Liver (tissue), 9 donors: ENCODE measurements around the gene SLC25A10. TPM values are rescaled to one million over a fixed set of nuclear protein-coding genes. Genes with fewer than 3 reads are reported as not detected.

ENCODE experiments used
- DNase-seq: peaks from one replicate; pipeline ENCODE4 v3.0.0-alpha.2; 2017; ENCODE audit warnings: low spot score
- H3K27ac ChIP-seq, 2 donors: one replicate each; pipeline ENCODE4 v1.7.0; 2013; ENCODE audit warnings: inconsistent platforms in 2 of 2, low read length in 2 of 2, control low read depth in 1 of 2, low read depth in 1 of 2, mild to moderate bottlenecking in 1 of 2
- H3K27me3 ChIP-seq, 4 donors: one replicate each; pipeline versions ENCODE4 v1.6.1 to v1.7.0; 2013; ENCODE audit warnings: low read length in 3 of 4, inconsistent platforms in 1 of 4, mild to moderate bottlenecking in 1 of 4, moderate library complexity in 1 of 4; ENCODE audit not compliant: control insufficient read depth in 4 of 4, insufficient read depth in 4 of 4
- H3K36me3 ChIP-seq, 4 donors: one replicate each; pipeline versions ENCODE4 v1.6.1 to v1.7.0; 2013; ENCODE audit warnings: low read length in 3 of 4, mild to moderate bottlenecking in 3 of 4, low read depth in 1 of 4, moderate library complexity in 1 of 4; ENCODE audit not compliant: control insufficient read depth in 4 of 4, insufficient read depth in 3 of 4
- H3K4me1 ChIP-seq, 4 donors: one replicate each; pipeline versions ENCODE4 v1.6.1 to v1.7.0; 2013; ENCODE audit warnings: low read length in 3 of 4, mild to moderate bottlenecking in 3 of 4, moderate library complexity in 1 of 4; ENCODE audit not compliant: control insufficient read depth in 4 of 4, insufficient read depth in 4 of 4
- H3K4me3 ChIP-seq, 3 donors: one replicate each; pipeline versions ENCODE4 v1.6.1 to v1.7.0; 2013; ENCODE audit warnings: low read length in 3 of 3, control low read depth in 1 of 3, low read depth in 1 of 3, mild to moderate bottlenecking in 1 of 3
- H3K9ac ChIP-seq, 2 donors: one replicate each; pipeline ENCODE4 v1.7.0; 2013; ENCODE audit warnings: low read length in 2 of 2, mild to moderate bottlenecking in 2 of 2, moderate library complexity in 2 of 2, control low read depth in 1 of 2, low read depth in 1 of 2
- H3K9me3 ChIP-seq, 4 donors: one replicate each; pipeline versions ENCODE4 v1.6.1 to v1.7.0; 2013; ENCODE audit warnings: low read length in 3 of 4; ENCODE audit not compliant: control insufficient read depth in 4 of 4
- EGR1 ChIP-seq, 2 donors: IDR thresholded peaks; 2 replicates each; pipeline ENCODE4 v1.6.1; 2016 to 2018; ENCODE audit warnings: antibody characterized with exemption in 2 of 2, low read depth in 2 of 2
- FOXA1 ChIP-seq: IDR thresholded peaks from 2 replicates; pipeline ENCODE4 v1.6.1; 2016; ENCODE audit warnings: antibody characterized with exemption
- HNF4A ChIP-seq, 2 donors: conservative IDR thresholded peaks; 2 replicates each; pipeline ENCODE4 v1.6.1; 2016; ENCODE audit warnings: antibody characterized with exemption in 2 of 2, mild to moderate bottlenecking in 2 of 2
- HNF4G ChIP-seq: IDR thresholded peaks from 2 replicates; pipeline ENCODE4 v1.6.1; 2016; ENCODE audit warnings: antibody characterized with exemption
- JUND ChIP-seq, 2 donors: IDR thresholded peaks; 2 replicates each; pipeline ENCODE4 v1.6.1; 2016; ENCODE audit warnings: antibody characterized with exemption in 2 of 2
- NR2F2 ChIP-seq: IDR thresholded peaks from 2 replicates; pipeline ENCODE4 v1.6.1; 2016; ENCODE audit warnings: antibody characterized with exemption
- RAD21 ChIP-seq, 2 donors: IDR thresholded peaks; 2 replicates each; pipeline ENCODE4 v1.6.1; 2016; ENCODE audit warnings: antibody characterized with exemption in 2 of 2, mild to moderate bottlenecking in 2 of 2
- RXRA ChIP-seq, 2 donors: IDR thresholded peaks; 2 replicates each; pipeline ENCODE4 v1.6.1; 2017 to 2018; ENCODE audit warnings: antibody characterized with exemption in 2 of 2, mild to moderate bottlenecking in 1 of 2
- SP1 ChIP-seq: IDR thresholded peaks from 2 replicates; pipeline ENCODE4 v1.6.1; 2018; ENCODE audit warnings: antibody characterized with exemption, mild to moderate bottlenecking
- YY1 ChIP-seq: IDR thresholded peaks from 2 replicates; pipeline ENCODE4 v1.6.1; 2016; ENCODE audit warnings: antibody characterized with exemption, mild to moderate bottlenecking
- WGBS: extraction: QIAGEN DNeasy Blood & Tissue Kit; methylation state at CpG from one replicate; pipeline ENCODE4 v1.1.7; 2013; 5-methylcytosine and 5-hydroxymethylcytosine counted together
- polyA plus RNA-seq, 2 donors: library from polyadenylated mRNA; stranded (reverse) in 1 of 2; unstranded in 1 of 2; fragments of 200-250 nt in 1 of 2; fragments of >200 nt in 1 of 2; fragmentation: Nextera tagmentation in 1 of 2; extraction: Ambion mirVana in 1 of 2; gene quantifications; one replicate each; pipeline versions ENCODE4 v1.2.1 to v1.2.3, GENCODE V29; 2013 to 2015
- total RNA-seq, 2 donors: library from RNA; depleted of rRNA; stranded (reverse); fragments of >200 nt; gene quantifications; one replicate each; pipeline ENCODE4 v1.2.3, GENCODE V29; 2014
- TF ChIP-seq, protein P1 (sequence below): IDR thresholded peaks from 2 replicates; pipeline ENCODE4 v1.6.1; 2016; ENCODE audit warnings: antibody characterized with exemption, mild to moderate bottlenecking
- TF ChIP-seq, protein P2 (sequence below): fragments of 150-350 bp; IDR thresholded peaks from 2 replicates; pipeline ENCODE4 v1.5.1; 2017; ENCODE audit warnings: improper control_type of control experiment, low read depth, low read length; ENCODE audit not compliant: missing input control
- TF ChIP-seq, protein P3 (sequence below): IDR thresholded peaks from 2 replicates; pipeline ENCODE4 v1.6.1; 2016; ENCODE audit warnings: antibody characterized with exemption
- TF ChIP-seq, protein P4 (sequence below): IDR thresholded peaks from 2 replicates; pipeline ENCODE4 v1.6.1; 2016; ENCODE audit warnings: antibody characterized with exemption
- TF ChIP-seq, protein P5 (sequence below): IDR thresholded peaks from 2 replicates; pipeline ENCODE4 v1.6.1; 2016; ENCODE audit warnings: antibody characterized with exemption
- donor health status: healthy.
- donor health status: healthy.
- donor health status: healthy.
- donor health status: healthy.
- donor health status: healthy.

Gene SLC25A10
- total and polyA plus RNA-seq, 4 donors = 19.8 to 54.6 (median 44.0) TPM

DNA sequence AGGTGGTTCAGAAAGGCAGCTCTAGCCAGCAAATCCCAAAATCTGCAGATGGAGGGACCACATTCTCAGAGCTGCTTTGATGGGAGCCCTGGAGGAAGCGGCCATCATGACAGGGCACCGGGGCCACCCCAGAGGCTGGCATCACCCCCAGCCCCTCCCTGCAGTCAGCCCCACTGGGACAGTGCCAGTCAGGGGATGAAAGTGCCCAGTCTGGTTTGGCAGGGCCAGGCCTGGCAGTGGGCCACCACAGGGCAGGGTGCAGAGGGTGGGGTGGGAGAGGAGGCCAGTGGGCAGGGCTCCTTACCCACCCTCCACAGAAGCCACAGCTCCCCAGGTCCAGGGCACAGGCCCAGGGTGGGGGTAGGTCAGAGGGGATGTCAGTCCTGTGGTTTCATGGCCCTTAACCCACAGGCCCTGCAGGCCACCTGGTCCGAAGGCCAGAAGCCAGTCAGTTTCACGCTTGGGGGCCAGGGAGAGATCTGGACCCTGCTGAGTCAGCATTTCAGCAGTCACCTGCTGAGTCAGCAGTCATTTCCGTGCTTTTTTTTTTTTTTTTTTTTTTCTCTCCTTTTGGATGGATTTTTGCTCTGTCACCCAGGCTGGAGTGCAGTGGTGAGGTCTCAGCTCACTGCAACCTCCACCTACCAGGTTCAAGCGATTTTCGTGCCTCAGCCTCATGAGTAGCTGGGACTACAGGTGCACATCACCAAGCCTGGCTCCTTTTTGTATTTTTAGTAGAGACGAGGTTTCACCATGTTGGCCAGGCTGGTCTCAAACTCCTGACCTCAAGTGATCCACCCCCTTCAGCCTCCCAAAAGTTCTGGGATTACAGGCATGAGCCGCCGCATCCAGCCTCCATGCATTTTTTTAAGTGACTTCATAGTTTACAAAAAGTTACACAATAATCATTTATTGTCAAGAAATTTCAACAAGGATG is 10.4 kb downstream of the SLC25A10 start:
- no peak for DNase-seq
- H3K4me1 ChIP-seq = peaks cover 12 to 59% (median 38%) of the 10 kb centered on the region in 4 donors
- no peaks in the 10 kb centered on the region for H3K27me3 ChIP-seq
- no peak overlapping the region for H3K4me3 ChIP-seq
- 16% methylated on average over 10 of the region's 10 CpGs for WGBS
- H3K27ac ChIP-seq = peak overlapping the region; percentile 60 to 88
- H3K9me3 ChIP-seq = no peaks in the 10 kb centered on the region
- peak overlapping the region in 1 of 2 donors; percentile 13 for H3K9ac ChIP-seq
- TF ChIP-seq YY1 (peak; percentile 89), FOXA1 (peak; percentile 26), EGR1 (IDR thresholded peaks at IDR 0.05; ENCODE audit: low read depth in 2 of 2) (peak in 1 of 2 donors; percentile 46), RAD21 (IDR thresholded peaks at IDR 0.05) (peak in 1 of 2 donors; percentile 23), HNF4A (conservative IDR thresholded peaks at IDR 0.05) (peak; percentile 77 to 80), SP1 (peak; percentile 82), RXRA (IDR thresholded peaks at IDR 0.05) (peak; percentile 76 to 79), HNF4G (peak; percentile 27), JUND (IDR thresholded peaks at IDR 0.05) (no peak), NR2F2 (peak; percentile 42)
- TF ChIP-seq, protein P1, sequence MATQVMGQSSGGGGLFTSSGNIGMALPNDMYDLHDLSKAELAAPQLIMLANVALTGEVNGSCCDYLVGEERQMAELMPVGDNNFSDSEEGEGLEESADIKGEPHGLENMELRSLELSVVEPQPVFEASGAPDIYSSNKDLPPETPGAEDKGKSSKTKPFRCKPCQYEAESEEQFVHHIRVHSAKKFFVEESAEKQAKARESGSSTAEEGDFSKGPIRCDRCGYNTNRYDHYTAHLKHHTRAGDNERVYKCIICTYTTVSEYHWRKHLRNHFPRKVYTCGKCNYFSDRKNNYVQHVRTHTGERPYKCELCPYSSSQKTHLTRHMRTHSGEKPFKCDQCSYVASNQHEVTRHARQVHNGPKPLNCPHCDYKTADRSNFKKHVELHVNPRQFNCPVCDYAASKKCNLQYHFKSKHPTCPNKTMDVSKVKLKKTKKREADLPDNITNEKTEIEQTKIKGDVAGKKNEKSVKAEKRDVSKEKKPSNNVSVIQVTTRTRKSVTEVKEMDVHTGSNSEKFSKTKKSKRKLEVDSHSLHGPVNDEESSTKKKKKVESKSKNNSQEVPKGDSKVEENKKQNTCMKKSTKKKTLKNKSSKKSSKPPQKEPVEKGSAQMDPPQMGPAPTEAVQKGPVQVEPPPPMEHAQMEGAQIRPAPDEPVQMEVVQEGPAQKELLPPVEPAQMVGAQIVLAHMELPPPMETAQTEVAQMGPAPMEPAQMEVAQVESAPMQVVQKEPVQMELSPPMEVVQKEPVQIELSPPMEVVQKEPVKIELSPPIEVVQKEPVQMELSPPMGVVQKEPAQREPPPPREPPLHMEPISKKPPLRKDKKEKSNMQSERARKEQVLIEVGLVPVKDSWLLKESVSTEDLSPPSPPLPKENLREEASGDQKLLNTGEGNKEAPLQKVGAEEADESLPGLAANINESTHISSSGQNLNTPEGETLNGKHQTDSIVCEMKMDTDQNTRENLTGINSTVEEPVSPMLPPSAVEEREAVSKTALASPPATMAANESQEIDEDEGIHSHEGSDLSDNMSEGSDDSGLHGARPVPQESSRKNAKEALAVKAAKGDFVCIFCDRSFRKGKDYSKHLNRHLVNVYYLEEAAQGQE = peak; percentile 38
- TF ChIP-seq, protein P2, sequence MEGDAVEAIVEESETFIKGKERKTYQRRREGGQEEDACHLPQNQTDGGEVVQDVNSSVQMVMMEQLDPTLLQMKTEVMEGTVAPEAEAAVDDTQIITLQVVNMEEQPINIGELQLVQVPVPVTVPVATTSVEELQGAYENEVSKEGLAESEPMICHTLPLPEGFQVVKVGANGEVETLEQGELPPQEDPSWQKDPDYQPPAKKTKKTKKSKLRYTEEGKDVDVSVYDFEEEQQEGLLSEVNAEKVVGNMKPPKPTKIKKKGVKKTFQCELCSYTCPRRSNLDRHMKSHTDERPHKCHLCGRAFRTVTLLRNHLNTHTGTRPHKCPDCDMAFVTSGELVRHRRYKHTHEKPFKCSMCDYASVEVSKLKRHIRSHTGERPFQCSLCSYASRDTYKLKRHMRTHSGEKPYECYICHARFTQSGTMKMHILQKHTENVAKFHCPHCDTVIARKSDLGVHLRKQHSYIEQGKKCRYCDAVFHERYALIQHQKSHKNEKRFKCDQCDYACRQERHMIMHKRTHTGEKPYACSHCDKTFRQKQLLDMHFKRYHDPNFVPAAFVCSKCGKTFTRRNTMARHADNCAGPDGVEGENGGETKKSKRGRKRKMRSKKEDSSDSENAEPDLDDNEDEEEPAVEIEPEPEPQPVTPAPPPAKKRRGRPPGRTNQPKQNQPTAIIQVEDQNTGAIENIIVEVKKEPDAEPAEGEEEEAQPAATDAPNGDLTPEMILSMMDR = peak; percentile 14
- TF ChIP-seq, protein P3, sequence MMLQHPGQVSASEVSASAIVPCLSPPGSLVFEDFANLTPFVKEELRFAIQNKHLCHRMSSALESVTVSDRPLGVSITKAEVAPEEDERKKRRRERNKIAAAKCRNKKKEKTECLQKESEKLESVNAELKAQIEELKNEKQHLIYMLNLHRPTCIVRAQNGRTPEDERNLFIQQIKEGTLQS = no peak
- TF ChIP-seq, protein P4, sequence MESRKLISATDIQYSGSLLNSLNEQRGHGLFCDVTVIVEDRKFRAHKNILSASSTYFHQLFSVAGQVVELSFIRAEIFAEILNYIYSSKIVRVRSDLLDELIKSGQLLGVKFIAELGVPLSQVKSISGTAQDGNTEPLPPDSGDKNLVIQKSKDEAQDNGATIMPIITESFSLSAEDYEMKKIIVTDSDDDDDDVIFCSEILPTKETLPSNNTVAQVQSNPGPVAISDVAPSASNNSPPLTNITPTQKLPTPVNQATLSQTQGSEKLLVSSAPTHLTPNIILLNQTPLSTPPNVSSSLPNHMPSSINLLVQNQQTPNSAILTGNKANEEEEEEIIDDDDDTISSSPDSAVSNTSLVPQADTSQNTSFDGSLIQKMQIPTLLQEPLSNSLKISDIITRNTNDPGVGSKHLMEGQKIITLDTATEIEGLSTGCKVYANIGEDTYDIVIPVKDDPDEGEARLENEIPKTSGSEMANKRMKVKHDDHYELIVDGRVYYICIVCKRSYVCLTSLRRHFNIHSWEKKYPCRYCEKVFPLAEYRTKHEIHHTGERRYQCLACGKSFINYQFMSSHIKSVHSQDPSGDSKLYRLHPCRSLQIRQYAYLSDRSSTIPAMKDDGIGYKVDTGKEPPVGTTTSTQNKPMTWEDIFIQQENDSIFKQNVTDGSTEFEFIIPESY = no peak
- TF ChIP-seq, protein P5, sequence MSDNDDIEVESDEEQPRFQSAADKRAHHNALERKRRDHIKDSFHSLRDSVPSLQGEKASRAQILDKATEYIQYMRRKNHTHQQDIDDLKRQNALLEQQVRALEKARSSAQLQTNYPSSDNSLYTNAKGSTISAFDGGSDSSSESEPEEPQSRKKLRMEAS = no peak
- peaks cover 0 to 5% (median 0%) of the 10 kb centered on the region in 4 donors for H3K36me3 ChIP-seq
